ENCODE measurements around the gene DOCK2.
"Not testable (repeated sequence)": the region's sequence is repeated elsewhere in the genome, so short reads cannot be mapped to it uniquely, and the experiment has no call there.

Gene DOCK2

DNA sequence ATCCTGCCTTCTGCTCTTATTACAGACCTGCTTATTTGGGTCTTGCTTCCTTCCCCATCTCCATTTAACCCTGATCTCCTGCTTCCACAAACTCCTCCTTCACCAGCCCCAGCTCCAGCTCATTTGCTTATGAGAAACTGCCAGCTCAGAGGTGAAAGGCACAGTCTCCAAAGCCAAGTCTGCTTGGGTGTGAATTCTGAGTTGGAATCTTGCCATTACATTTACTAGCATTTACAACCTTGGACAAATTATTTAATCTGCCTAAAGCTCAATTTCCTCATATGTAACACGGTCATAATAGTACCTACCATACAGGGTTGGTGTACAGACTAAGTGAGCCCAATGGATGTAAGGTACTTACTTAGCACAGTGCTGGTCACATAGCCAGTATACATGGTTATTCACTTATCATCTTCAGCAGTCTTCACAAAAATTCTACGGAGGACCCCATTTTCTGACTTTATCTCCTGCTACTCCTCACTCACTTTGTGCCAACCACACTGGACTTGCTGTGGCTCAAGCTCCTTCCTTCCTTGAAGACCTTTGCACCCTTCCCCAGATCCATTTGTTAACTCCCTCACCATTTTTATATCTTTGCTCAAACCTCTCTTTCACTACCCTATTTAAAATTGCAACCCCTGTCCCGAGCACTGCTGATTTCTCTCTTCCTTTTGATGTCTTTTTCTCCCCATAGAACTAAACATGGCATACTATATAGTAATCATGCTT is 86.2 kb downstream of the DOCK2 start:
- no peak for DNase-seq

DNA sequence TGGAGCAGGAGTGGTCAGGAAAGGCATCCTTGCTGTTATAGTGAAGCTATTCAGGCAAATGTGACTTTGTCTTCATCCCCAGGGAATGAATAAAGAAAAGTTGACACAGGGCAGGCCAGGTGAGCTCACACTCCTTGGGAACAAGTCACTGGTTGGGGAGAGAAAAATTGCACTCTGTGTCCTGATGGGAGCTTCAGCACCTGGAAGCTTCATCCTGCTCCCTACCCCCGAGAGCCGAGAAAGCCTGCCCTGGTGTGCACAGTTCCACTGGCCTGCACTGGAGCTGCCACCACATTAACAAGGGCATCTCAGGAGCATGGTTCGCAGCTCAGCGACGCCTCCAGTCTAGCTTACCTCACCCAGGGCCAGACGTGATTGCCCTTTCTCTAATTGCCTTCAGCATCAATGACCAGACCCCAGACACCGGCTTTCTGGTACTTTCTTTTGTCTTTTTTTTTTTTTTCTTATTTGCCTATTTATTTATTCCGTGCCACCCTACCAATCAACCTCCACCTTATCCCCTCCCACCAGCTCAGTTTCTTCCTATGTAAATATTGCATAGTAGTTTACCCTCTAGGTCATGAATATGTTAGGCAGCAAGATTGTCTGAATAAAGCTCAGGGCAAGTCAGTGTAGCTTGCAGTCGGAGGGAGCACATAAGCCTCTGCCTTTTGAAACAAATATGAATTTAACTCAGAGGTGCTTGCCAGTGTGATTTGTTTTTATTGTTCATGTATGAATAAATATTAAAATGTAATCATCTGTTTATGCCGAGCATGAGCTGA is 87.4 kb downstream of the DOCK2 start:
- DNase-seq, result no peak

DNA sequence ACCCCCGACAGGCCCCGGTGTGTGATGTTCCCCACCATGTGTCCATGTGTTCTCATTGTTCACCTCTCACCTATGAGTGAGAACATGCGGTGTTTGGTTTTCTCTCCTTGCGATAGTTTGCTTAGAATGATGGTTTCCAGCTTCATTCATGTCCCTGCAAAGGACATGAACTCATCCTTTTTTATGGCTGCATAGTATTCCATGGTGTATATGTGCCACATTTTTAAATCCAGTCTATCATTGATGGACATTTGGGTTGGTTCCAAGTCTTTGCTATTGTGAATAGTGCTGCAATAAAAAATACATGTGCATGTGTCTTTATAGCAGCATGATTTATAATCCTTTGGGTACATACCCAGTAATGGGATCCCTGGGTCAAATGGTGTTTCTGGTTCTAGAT is 88.6 kb downstream of the DOCK2 start:
- DNase-seq, result not testable (repeated sequence)

DNA sequence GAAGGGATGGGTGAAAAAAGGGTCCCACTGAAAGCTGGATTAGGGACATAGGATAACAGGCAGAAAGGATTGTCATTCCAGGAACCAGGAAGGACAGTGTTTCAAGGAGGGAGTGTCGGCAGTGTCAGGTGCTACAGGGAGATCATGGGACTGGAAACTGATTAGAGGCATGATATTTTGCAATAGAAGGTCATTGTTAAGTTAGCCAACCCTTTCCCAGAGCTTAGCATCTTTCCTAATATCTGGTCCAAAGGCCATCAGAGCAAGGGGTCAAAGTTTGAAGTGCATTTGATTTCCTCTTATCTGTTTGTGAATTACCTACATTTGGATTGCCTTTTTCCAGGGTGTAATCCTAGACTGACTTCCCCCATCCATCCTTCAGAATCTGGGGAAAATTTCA is 91.3 kb downstream of the DOCK2 start:
- no peak for DNase-seq

DNA sequence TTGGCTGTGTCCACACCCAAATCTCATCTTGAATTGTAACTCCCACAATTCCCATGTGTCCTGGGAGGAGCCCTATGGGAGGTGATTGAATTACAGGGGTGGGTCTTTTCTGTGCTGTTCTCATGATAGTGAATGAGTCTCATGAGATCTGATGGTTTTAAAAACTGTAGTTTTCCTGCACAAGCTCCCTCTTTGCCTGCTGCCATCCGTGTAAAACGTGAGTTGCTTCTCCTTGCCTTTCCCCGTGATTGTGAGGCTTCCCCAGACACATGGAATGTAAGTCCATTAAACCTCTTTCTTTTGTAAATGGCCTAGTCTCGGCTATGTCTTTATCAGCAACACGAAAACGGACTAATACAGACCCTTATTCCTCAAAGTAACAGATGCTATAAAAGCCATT is 94.1 kb downstream of the DOCK2 start:
- DNase-seq, result no peak

DNA sequence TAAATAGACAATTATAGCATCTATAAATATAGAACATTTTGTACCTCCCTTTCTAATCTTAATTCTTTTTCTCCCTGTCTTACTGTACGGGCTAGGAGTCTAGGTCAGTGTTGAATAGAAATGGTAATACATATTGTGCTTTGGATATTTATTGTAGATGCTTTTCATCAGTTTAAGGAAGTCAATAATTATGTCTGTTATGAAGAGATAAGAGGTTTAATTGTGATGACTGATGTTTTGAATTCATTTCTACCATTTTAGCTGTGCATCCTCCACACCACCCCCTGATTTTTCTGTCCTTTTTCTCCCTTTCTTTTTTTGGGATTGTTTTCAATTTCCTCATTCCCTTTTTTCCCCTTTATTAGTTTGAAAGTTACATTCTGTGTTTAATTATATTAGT is 95.8 kb downstream of the DOCK2 start:
- no peak for DNase-seq

DNA sequence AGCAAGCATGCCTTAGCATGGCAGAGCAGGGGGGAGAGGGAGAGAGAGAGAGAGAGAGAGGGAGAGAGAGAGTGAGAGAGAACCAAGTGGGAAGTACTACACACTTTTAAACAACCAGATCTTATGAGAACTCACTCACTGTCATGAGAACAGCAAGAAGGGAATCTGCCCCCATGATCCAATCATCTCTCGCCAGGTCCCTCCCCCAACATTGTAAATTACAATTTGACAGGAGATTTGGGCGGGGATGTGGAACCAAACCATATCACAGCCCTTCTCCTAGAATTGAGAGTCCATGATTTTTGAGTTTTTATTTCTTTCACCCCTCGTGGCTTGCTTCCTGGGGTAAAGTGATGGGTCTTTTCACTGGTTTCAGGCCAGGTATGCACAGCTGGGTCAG is 98.8 kb downstream of the DOCK2 start:
- DNase-seq, result no peak

DNA sequence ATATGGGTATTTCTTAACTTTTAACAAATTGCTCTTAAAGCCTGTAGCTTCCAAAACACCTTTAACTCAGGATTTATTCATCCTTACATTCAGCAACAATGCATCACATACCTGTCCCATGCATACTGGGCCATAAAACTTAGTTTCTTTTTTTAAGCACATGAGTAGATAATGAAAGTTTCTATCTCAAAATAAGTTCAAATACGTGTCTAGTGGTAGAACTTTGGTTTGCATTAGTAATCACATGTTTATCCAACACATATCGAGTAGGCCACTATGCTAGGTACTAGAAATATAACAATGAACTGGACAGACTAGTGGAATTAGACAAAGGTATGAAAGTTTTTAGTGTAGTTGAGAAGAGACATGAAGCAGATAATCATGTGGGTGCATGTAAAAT is 99.6 kb downstream of the DOCK2 start:
- DNase-seq, result no peak

DNA sequence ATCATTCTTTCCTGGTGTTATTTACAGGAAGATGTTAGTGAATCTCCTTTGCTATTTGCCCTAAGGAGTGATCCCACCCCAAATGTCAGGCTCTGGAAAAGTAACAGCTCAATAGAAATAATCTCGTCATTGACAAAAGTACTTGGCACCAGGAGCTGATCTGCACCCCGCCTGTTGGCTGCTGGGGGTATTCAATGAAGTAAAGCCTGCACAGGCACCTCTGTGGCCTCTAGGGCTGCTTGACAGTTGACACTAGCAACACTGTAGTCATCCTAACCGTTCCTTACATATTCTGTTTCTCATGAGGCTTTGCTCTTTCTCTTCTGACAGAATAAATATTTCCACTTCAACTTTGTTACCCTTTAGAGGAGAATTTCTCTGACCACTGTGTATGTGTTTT is 103.4 kb downstream of the DOCK2 start:
- no peak for DNase-seq

DNA sequence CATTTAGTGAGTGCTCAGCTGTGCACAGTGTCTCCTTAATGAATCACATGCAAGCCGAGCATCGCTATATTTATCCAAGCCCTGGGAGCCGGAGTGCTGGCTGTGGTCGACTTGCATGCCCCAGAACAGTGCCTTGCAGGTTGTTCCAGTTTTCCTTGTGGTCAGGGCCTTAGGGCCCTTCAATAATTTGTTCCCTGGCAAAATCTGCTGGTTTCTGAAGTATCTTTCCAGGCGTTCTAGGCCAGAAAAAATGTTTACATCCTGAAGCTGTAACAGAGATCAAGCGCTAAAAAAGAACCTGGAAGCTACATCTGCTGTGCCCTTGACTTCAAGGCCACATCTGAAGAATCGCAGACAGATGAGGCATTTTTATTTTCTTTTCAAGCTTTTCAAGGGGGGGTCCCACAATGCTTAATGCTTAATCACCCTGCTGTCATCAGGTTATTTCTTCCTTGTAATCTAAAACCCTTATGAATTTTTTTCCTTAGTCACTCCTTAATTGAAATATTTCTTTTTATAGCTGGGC is 105.8 kb downstream of the DOCK2 start:
- no peak for DNase-seq

DNA sequence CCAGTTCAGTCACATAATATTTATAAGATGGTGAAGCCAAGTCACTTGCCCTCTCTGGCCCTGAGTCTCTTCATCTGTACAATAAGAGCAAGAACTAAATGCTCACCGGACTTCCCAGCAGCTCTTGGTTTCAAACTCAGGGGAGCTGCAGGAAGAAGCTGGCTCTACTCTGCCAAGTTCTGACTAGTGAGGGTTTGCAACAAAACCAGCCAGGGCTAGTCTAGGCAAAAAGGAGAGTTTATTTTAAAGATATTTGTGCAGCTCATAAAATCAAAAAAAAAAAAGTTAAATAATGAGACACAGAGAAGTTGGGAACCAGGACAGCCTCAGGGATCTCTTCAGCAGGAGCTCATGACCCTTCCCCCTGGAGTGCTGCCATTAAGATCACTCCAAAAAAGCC is 107.3 kb downstream of the DOCK2 start:
- no peak for DNase-seq

DNA sequence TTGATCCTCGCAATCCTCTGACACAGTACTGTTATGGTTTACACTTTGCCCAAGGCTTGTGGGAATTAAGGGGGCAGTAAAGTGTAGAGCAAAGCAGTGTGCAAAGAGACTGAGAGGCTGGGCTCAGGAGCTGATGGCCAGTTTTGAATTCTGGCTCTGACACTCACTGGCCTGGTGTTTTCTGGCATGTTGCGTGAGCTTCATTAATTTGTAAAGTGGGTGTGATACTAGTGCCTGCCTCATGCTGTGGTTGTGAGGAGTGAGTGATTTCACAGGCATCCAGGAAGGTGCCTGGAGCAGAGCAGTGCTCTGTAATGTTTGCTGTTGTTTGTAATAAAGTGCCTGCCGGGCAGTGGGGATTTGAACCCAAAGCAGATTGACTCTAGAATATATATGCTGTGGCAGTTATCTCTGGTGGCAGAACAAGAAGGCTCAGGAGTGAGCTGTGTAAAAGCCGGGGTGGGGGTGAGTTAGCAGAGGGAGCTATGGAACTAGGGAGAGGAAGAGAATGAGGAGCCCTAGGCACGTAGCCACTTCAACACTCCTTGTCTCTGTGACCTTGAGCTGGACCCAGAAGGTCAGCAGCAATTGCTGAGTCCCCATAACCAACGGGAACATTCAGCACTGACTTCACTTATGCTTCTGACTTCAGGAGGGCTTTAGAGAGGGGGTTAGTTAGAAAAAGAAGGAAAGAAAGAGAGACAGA is 108.5 kb downstream of the DOCK2 start:
- DNase-seq, result no peak

DNA sequence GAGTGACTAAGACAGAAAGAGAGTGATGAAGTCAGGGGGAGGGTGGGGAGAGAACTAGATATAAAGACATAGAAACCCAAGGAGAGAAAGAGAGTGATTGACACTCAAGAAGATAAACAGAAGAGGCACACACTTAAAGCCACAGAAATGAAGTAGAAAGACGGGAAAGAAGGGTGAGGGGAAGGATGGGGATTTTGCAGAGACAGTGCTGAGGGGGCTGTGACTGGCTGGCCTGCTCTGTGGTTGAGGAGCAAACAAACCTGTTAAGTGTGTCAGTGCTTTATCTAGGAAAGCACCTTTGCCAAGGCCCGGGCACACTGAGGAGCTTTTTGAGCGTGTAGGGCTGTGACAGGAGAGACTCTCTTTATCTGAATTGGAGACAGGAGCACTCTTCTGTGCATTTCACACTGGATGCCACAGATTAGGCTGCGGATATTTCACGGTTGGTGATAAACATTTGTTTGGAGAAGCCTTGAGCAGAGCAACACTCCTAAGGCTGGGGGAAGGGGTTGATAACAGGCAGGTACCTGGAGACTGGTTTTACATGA is 109.1 kb downstream of the DOCK2 start:
- no peak for DNase-seq

DNA sequence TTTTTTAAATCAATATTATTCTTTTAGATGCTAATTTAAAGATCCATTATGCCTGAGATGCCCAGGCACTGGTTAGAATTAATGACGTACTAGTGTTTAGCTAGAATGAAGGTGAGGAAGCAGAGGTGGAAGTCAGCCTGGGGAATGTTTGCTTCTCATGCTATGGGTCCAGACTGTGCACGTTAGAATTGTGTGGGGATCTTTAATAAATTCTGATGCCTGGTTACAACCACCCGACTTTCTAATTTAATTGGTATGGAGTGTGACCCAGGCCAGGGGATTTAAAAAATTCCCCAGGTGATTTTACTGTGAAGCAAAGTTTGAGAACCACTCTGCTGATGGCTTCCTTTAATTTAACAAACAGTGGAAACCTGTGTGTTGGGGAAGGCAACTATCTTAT is 111.1 kb downstream of the DOCK2 start:
- no peak for DNase-seq

DNA sequence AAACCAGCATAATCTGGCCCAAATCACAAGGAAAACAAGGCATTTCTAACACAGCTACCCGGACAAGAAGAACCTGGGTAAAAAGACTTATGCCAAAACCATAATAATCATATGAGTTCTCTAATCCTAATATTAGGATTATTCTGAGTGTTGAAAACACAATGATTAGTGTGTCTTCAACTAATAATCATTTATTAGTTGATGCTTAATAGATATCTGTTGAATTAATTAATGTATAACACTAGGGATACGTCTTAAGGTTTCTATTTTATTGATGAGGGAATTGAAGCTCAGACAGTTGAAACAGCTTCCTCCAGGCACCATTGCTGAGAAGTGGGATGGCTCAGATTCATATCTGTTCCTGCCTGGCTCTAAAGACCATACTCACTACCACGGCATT is 112.2 kb downstream of the DOCK2 start:
- no peak for DNase-seq

DNA sequence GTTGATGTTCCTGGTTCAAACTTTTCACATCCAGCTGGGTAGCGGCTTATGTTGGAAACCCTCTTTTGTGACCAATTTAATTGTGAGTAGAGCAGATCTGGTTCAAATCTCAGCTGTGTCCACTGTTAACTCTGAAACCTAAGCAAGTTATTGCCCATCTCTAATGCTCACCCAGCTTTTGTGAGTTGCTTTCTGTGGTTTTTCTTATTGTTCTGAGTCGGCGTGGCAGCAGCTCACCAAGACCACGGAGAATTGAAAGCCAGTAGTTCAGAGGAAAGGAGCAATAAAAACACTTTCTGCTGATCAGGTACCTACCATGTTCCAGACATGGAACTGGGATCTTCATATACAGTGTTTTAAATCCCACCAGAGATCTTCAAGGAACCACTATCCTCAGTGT is 114.4 kb downstream of the DOCK2 start:
- no peak for DNase-seq

DNA sequence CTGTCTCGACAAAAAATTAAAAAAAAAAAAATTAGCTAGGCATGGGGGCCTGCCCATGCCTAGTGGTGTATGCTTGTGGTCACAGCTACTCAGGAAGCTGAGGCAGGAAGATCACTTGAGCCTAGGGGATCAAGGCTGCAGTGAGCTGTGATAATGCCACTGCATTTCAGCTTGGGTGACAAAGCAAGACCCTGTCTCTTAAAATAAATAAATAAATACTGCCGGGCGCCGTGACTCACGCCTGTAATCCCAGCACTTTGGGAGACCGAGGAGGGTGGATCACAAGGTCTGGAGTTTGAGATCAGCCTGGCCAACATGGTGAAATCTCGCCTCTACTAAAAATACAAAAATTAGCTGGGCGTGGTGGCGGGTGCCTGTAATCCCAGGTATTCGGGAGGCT is 115.5 kb downstream of the DOCK2 start:
- not testable (repeated sequence) for DNase-seq

DNA sequence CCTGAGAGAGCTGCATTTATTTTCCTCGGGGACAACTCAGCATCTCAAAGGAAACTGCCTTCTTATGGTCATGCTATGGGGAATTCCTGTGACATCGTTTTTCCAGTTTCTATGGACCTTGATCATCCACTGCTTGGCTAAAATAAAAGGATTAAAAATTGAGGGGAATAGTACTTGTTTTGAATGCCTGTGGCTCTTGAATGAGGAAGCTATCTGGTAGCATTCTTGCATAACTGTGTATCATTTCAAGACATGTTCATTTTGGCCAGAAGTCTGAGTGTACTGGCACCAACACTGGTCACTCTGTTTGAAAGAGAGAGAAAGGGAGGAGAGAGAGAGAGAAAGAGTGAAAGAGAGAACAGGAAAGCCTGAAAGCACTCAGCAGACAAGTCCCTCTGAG is 116.7 kb downstream of the DOCK2 start:
- no peak for DNase-seq

DNA sequence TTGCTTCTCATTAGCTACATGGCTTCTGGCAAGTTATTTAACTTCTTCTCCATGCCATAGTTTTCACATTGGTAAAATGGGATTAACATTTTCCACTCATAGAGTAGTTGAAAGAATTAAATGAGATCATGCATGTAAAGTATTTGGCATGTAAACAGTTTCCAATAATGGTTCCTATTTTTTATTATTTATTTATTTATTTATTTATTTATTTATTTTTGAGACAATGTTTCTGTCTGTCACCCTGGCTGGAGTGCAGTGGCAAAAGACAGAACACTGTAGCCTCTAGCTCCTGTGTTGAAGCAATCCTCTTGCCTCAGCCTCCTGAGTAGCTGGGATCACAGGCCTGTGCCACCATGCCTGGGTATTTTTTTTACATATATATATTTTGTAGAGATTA is 117.7 kb downstream of the DOCK2 start:
- DNase-seq, result no peak

DNA sequence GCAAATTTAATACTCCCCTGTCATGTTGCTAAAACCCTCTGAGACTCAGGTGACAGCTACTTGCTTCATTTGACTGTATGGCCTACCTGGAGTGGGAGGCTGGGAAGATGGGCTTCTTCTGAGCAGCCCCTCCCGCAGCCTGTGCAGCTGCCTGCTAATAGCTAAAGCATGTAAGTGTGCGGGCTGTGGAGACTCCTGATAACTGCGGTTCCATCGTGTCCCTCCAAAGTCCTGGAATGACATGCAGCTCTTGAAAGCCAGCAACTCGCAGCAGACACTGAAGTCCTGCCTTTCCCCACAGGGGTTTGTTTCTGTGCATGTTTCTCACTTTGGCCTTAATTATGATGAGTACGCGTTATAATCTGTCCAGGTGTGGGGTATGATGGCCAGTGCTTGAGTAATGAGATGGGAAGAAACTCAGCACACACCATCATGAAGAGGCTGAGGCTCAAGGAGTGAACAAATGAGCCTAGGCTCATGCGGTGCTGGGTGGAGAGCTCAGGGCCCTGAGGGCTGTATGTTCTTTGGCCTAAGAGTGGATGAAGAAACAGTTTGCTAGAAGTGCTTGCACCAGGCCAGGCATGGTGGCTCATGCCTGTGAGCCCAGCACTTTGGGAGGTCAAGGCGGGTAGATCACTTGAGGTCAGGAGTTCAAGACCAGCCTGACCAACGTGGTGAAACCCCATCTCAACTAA is 119.1 kb downstream of the DOCK2 start:
- DNase-seq, result no peak

DNA sequence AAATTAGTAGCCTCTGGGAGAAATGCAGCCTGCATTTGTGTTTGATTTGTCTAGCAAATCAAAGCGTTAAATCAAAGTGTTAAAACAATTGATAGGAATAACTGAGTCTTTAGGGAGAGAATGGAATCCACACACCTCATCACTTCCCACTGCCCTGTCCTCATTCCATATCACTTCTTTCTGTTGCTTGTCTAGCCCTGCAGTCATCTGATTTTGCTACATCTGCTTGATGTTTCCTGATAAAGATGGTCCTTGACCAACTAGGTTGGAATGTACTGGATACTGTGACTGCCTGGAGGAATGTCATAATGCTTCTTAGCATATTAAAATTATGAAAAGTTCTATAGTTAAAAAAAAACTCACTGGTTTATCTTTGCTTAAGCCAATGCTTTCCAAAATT is 119.9 kb downstream of the DOCK2 start:
- DNase-seq, result no peak

DNA sequence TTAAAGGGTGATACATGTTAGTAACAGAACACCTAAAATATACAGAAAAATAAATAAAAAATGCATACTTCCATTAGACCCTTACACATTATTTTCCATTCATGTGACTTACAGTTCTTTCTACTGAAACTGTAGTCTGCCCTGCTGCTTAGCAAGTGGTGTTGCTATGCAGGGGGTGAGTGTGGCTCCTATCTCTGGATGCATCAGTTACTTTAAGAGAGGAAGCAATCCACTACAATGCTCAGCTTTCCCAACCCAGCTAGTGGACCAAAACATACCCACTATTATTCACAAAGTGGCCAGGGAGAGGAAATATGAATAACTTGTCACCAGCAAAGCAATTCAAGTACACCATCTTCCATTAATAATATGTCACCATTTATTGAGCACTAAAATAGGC is 121.8 kb downstream of the DOCK2 start:
- DNase-seq, result no peak

DNA sequence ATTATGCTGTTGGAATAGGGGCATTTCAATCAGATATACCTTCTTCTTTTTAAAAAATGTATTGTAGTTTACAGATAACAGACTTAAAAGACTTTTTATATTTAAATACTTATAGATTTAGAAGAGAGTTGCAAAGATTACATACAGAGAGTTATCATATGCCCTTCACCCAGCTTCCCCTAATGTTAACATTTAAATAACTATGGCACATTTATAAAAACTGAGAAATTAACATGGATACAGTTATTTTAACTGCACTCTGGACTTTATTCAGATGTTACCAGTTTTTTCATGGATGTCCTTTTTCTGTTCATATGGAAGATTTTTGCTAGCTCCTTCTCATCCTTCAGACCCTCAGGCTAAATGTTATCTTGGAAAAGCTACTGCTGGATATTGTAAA is 123.2 kb downstream of the DOCK2 start:
- no peak for DNase-seq

All from NCI-H510A (cell line).